ENCODE data around the gene TIPARP.

The TIPARP gene

GRCh38 chr3:156635034-156635433, 39.4 kb upstream of the TIPARP start:
- peaks cover 0 to 4% (median 0%) of the 10 kb centered on the region in 5 donors for H3K27me3 ChIP-seq (ENCODE audit: control insufficient read depth in 5 of 5, insufficient read depth in 4 of 5, low read length in 5 of 5)
- H3K4me1 ChIP-seq (ENCODE audit: control insufficient read depth in 5 of 5, insufficient read depth in 5 of 5, low read length in 5 of 5): peaks cover 0 to 6% (median 0%) of the 10 kb centered on the region in 5 donors
- H3K4me3 ChIP-seq (ENCODE audit: low read depth in 1 of 5, low read length in 5 of 5): no peak overlapping the region
- no peak overlapping the region for H3K27ac ChIP-seq (ENCODE audit: low read depth, low read length)
- H3K9me3 ChIP-seq (ENCODE audit: control insufficient read depth in 5 of 5, low read length in 5 of 5): no peaks in the 10 kb centered on the region
- no peak overlapping the region for H3K9ac ChIP-seq (ENCODE audit: low read length in 5 of 5)
- no peaks in the 10 kb centered on the region for H3K36me3 ChIP-seq (ENCODE audit: control insufficient read depth in 5 of 5, insufficient read depth in 5 of 5, low read length in 5 of 5)

- Histone ChIP-seq H3K4me3 (ENCODE audit: low read depth in 1 of 5, low read length in 5 of 5) (no peak overlapping the region), H3K4me1 (ENCODE audit: control insufficient read depth in 5 of 5, insufficient read depth in 5 of 5, low read length in 5 of 5) (peaks cover 0 to 6% (median 0%) of the 10 kb centered on the region in 5 donors), H3K9me3 (ENCODE audit: control insufficient read depth in 5 of 5, low read length in 5 of 5) (no peaks in the 10 kb centered on the region), H3K36me3 (ENCODE audit: control insufficient read depth in 5 of 5, insufficient read depth in 5 of 5, low read length in 5 of 5) (no peaks in the 10 kb centered on the region), H3K27ac (ENCODE audit: low read depth, low read length) (no peak overlapping the region), H3K27me3 (ENCODE audit: control insufficient read depth in 5 of 5, insufficient read depth in 4 of 5, low read length in 5 of 5) (peaks cover 0 to 2% (median 0%) of the 10 kb centered on the region in 5 donors), H3K9ac (ENCODE audit: low read length in 5 of 5) (no peak overlapping the region)
Observed at GRCh38 chr3:156635973-156636372, 38.4 kb upstream of the TIPARP start.

GRCh38 chr3:156637480-156638022, 36.8 kb upstream of the TIPARP start:
- Histone ChIP-seq H3K27ac (ENCODE audit: low read depth, low read length) (no peak overlapping the region), H3K27me3 (ENCODE audit: control insufficient read depth in 5 of 5, insufficient read depth in 4 of 5, low read length in 5 of 5) (no peaks in the 10 kb centered on the region), H3K4me3 (ENCODE audit: low read depth in 1 of 5, low read length in 5 of 5) (no peak overlapping the region), H3K9me3 (ENCODE audit: control insufficient read depth in 5 of 5, low read length in 5 of 5) (no peaks in the 10 kb centered on the region), H3K9ac (ENCODE audit: low read length in 5 of 5) (no peak overlapping the region), H3K36me3 (ENCODE audit: control insufficient read depth in 5 of 5, insufficient read depth in 5 of 5, low read length in 5 of 5) (no peaks in the 10 kb centered on the region), H3K4me1 (ENCODE audit: control insufficient read depth in 5 of 5, insufficient read depth in 5 of 5, low read length in 5 of 5) (peaks cover 0 to 6% (median 0%) of the 10 kb centered on the region in 5 donors)

- Histone ChIP-seq H3K27me3 (ENCODE audit: control insufficient read depth in 5 of 5, insufficient read depth in 4 of 5, low read length in 5 of 5) (peaks cover 0 to under 1% (median 0%) of the 10 kb centered on the region in 5 donors), H3K36me3 (ENCODE audit: control insufficient read depth in 5 of 5, insufficient read depth in 5 of 5, low read length in 5 of 5) (no peaks in the 10 kb centered on the region), H3K9me3 (ENCODE audit: control insufficient read depth in 5 of 5, low read length in 5 of 5) (no peaks in the 10 kb centered on the region), H3K4me3 (ENCODE audit: low read depth in 1 of 5, low read length in 5 of 5) (no peak overlapping the region), H3K4me1 (ENCODE audit: control insufficient read depth in 5 of 5, insufficient read depth in 5 of 5, low read length in 5 of 5) (peaks cover 0 to 8% (median 4%) of the 10 kb centered on the region in 5 donors), H3K9ac (ENCODE audit: low read length in 5 of 5) (no peak overlapping the region), H3K27ac (ENCODE audit: low read depth, low read length) (no peak overlapping the region)
Observed at GRCh38 chr3:156638271-156638670, 36.1 kb upstream of the TIPARP start.

- Histone ChIP-seq H3K27ac (ENCODE audit: low read depth, low read length) (no peak overlapping the region), H3K9ac (ENCODE audit: low read length in 5 of 5) (no peak overlapping the region), H3K4me1 (ENCODE audit: control insufficient read depth in 5 of 5, insufficient read depth in 5 of 5, low read length in 5 of 5) (peaks cover 0 to 12% (median 11%) of the 10 kb centered on the region in 5 donors), H3K9me3 (ENCODE audit: control insufficient read depth in 5 of 5, low read length in 5 of 5) (no peaks in the 10 kb centered on the region), H3K36me3 (ENCODE audit: control insufficient read depth in 5 of 5, insufficient read depth in 5 of 5, low read length in 5 of 5) (no peaks in the 10 kb centered on the region), H3K4me3 (ENCODE audit: low read depth in 1 of 5, low read length in 5 of 5) (no peak overlapping the region), H3K27me3 (ENCODE audit: control insufficient read depth in 5 of 5, insufficient read depth in 4 of 5, low read length in 5 of 5) (peaks cover 0 to 3% (median 0%) of the 10 kb centered on the region in 5 donors)
Observed at GRCh38 chr3:156639414-156640023, 34.9 kb upstream of the TIPARP start.

- no peaks in the 10 kb centered on the region for H3K36me3 ChIP-seq (ENCODE audit: control insufficient read depth in 5 of 5, insufficient read depth in 5 of 5, low read length in 5 of 5)
- H3K9me3 ChIP-seq (ENCODE audit: control insufficient read depth in 5 of 5, low read length in 5 of 5): no peaks in the 10 kb centered on the region
- no peak overlapping the region for H3K27ac ChIP-seq (ENCODE audit: low read depth, low read length)
- H3K4me1 ChIP-seq (ENCODE audit: control insufficient read depth in 5 of 5, insufficient read depth in 5 of 5, low read length in 5 of 5): peaks cover 0 to 12% (median 11%) of the 10 kb centered on the region in 5 donors
- H3K9ac ChIP-seq (ENCODE audit: low read length in 5 of 5): no peak overlapping the region
- H3K27me3 ChIP-seq (ENCODE audit: control insufficient read depth in 5 of 5, insufficient read depth in 4 of 5, low read length in 5 of 5): peaks cover 0 to 3% (median 0%) of the 10 kb centered on the region in 5 donors
- no peak overlapping the region for H3K4me3 ChIP-seq (ENCODE audit: low read depth in 1 of 5, low read length in 5 of 5)
Observed at GRCh38 chr3:156641618-156641975, 32.8 kb upstream of the TIPARP start.

GRCh38 chr3:156642750-156643728, 31.4 kb upstream of the TIPARP start:
- Histone ChIP-seq H3K9ac (ENCODE audit: low read length in 5 of 5) (no peak overlapping the region), H3K9me3 (ENCODE audit: control insufficient read depth in 5 of 5, low read length in 5 of 5) (no peaks in the 10 kb centered on the region), H3K4me1 (ENCODE audit: control insufficient read depth in 5 of 5, insufficient read depth in 5 of 5, low read length in 5 of 5) (peaks cover 0 to 12% (median 5%) of the 10 kb centered on the region in 5 donors), H3K27ac (ENCODE audit: low read depth, low read length) (no peak overlapping the region), H3K27me3 (ENCODE audit: control insufficient read depth in 5 of 5, insufficient read depth in 4 of 5, low read length in 5 of 5) (peaks cover 0 to 3% (median 0%) of the 10 kb centered on the region in 5 donors), H3K4me3 (ENCODE audit: low read depth in 1 of 5, low read length in 5 of 5) (peak overlapping the region in 1 of 5 donors; percentile 13), H3K36me3 (ENCODE audit: control insufficient read depth in 5 of 5, insufficient read depth in 5 of 5, low read length in 5 of 5) (no peaks in the 10 kb centered on the region)

GRCh38 chr3:156643729-156644389, 30.5 kb upstream of the TIPARP start:
- H3K27me3 ChIP-seq (ENCODE audit: control insufficient read depth in 5 of 5, insufficient read depth in 4 of 5, low read length in 5 of 5): peaks cover 0 to 3% (median 0%) of the 10 kb centered on the region in 5 donors
- H3K9ac ChIP-seq (ENCODE audit: low read length in 5 of 5): no peak overlapping the region
- no peaks in the 10 kb centered on the region for H3K9me3 ChIP-seq (ENCODE audit: control insufficient read depth in 5 of 5, low read length in 5 of 5)
- peak overlapping the region in 1 of 5 donors; percentile 13 for H3K4me3 ChIP-seq (ENCODE audit: low read depth in 1 of 5, low read length in 5 of 5)
- peaks cover 0 to 12% (median 5%) of the 10 kb centered on the region in 5 donors for H3K4me1 ChIP-seq (ENCODE audit: control insufficient read depth in 5 of 5, insufficient read depth in 5 of 5, low read length in 5 of 5)
- H3K27ac ChIP-seq (ENCODE audit: low read depth, low read length): no peak overlapping the region
- H3K36me3 ChIP-seq (ENCODE audit: control insufficient read depth in 5 of 5, insufficient read depth in 5 of 5, low read length in 5 of 5): no peaks in the 10 kb centered on the region

GRCh38 chr3:156644958-156645357, 29.4 kb upstream of the TIPARP start:
- H3K27ac ChIP-seq (ENCODE audit: low read depth, low read length): no peak overlapping the region
- peaks cover 0 to 3% (median 0%) of the 10 kb centered on the region in 5 donors for H3K27me3 ChIP-seq (ENCODE audit: control insufficient read depth in 5 of 5, insufficient read depth in 4 of 5, low read length in 5 of 5)
- no peaks in the 10 kb centered on the region for H3K36me3 ChIP-seq (ENCODE audit: control insufficient read depth in 5 of 5, insufficient read depth in 5 of 5, low read length in 5 of 5)
- H3K4me3 ChIP-seq (ENCODE audit: low read depth in 1 of 5, low read length in 5 of 5): no peak overlapping the region
- no peaks in the 10 kb centered on the region for H3K9me3 ChIP-seq (ENCODE audit: control insufficient read depth in 5 of 5, low read length in 5 of 5)
- H3K9ac ChIP-seq (ENCODE audit: low read length in 5 of 5): no peak overlapping the region
- H3K4me1 ChIP-seq (ENCODE audit: control insufficient read depth in 5 of 5, insufficient read depth in 5 of 5, low read length in 5 of 5): peaks cover 0 to 12% (median 5%) of the 10 kb centered on the region in 5 donors
